Fibroblast of lung (primary cell): ENCODE measurements around the gene KREMEN2.

ENCODE experiments used
- EZH2 ChIP-seq: IDR thresholded peaks from 2 replicates; pipeline ENCODE4 v1.5.1; 2012; ENCODE audit warnings: low read length, control low read depth, mild to moderate bottlenecking; ENCODE audit errors: missing control alignments
- TF ChIP-seq, protein P1 (sequence below), 2 donors: IDR thresholded peaks in 1 of 2; conservative IDR thresholded peaks in 1 of 2; 1 replicate in 1 of 2; 2 replicates in 1 of 2; pipeline ENCODE4 v1.5.1; 2011 to 2012; ENCODE audit warnings: low read length in 2 of 2, control low read depth in 1 of 2, inconsistent platforms in 1 of 2, low read depth in 1 of 2, mild to moderate bottlenecking in 1 of 2

DNA sequence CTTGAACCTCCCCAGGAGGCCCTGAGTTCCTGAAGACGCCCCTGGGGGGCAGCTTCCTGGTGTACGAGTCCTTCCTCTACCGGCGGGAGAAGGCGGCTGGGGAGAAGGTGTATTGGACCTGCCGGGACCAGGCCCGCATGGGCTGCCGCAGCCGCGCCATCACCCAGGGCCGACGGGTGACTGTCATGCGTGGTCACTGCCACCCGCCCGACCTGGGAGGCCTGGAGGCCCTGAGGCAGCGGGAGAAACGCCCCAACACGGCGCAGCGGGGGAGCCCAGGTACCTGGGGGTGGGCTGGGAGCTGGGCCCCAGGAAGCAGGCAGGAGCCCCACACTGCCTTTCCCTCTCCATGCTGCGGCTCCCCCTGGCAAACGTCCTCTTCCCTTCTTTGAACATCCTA, 30.4 kb upstream of the KREMEN2 start:
- TF ChIP-seq, protein P1, sequence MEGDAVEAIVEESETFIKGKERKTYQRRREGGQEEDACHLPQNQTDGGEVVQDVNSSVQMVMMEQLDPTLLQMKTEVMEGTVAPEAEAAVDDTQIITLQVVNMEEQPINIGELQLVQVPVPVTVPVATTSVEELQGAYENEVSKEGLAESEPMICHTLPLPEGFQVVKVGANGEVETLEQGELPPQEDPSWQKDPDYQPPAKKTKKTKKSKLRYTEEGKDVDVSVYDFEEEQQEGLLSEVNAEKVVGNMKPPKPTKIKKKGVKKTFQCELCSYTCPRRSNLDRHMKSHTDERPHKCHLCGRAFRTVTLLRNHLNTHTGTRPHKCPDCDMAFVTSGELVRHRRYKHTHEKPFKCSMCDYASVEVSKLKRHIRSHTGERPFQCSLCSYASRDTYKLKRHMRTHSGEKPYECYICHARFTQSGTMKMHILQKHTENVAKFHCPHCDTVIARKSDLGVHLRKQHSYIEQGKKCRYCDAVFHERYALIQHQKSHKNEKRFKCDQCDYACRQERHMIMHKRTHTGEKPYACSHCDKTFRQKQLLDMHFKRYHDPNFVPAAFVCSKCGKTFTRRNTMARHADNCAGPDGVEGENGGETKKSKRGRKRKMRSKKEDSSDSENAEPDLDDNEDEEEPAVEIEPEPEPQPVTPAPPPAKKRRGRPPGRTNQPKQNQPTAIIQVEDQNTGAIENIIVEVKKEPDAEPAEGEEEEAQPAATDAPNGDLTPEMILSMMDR (conservative IDR thresholded peaks at IDR 0.05 in 1 of 2, IDR thresholded peaks at IDR 0.05 in 1 of 2; ENCODE audit: low read depth in 1 of 2, low read length in 2 of 2), result no peak
- no peak for TF ChIP-seq EZH2
